ENCODE measurements around the gene EIPR1.

GRCh38 chr2:3257826-3258225 is 119.8 kb downstream of the EIPR1 start:
- TF ChIP-seq, protein P1, sequence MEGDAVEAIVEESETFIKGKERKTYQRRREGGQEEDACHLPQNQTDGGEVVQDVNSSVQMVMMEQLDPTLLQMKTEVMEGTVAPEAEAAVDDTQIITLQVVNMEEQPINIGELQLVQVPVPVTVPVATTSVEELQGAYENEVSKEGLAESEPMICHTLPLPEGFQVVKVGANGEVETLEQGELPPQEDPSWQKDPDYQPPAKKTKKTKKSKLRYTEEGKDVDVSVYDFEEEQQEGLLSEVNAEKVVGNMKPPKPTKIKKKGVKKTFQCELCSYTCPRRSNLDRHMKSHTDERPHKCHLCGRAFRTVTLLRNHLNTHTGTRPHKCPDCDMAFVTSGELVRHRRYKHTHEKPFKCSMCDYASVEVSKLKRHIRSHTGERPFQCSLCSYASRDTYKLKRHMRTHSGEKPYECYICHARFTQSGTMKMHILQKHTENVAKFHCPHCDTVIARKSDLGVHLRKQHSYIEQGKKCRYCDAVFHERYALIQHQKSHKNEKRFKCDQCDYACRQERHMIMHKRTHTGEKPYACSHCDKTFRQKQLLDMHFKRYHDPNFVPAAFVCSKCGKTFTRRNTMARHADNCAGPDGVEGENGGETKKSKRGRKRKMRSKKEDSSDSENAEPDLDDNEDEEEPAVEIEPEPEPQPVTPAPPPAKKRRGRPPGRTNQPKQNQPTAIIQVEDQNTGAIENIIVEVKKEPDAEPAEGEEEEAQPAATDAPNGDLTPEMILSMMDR (conservative IDR thresholded peaks at IDR 0.05; ENCODE audit: low read depth, low read length) = no peak
- TF ChIP-seq MAZ (IDR thresholded peaks at IDR 0.05; ENCODE audit: borderline replicate concordance, low read depth, low read length) = no peak
- TF ChIP-seq, protein P2, sequence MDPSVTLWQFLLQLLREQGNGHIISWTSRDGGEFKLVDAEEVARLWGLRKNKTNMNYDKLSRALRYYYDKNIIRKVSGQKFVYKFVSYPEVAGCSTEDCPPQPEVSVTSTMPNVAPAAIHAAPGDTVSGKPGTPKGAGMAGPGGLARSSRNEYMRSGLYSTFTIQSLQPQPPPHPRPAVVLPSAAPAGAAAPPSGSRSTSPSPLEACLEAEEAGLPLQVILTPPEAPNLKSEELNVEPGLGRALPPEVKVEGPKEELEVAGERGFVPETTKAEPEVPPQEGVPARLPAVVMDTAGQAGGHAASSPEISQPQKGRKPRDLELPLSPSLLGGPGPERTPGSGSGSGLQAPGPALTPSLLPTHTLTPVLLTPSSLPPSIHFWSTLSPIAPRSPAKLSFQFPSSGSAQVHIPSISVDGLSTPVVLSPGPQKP (IDR thresholded peaks at IDR 0.05; ENCODE audit: borderline replicate concordance, low read depth, low read length) = no peak
- no peak for TF ChIP-seq POLR2A (IDR thresholded peaks at IDR 0.05; ENCODE audit: low read depth, low read length)
- TF ChIP-seq RAD21 (IDR thresholded peaks at IDR 0.05; ENCODE audit: low read length) = no peak
- no peak for TF ChIP-seq USF2 (IDR thresholded peaks at IDR 0.05; ENCODE audit: low read depth, low read length)
- TF ChIP-seq MAFK (IDR thresholded peaks at IDR 0.05; ENCODE audit: low read depth, low read length) = no peak
- no peak for TF ChIP-seq MXI1 (IDR thresholded peaks at IDR 0.05; ENCODE audit: borderline replicate concordance, low read depth, low read length)
- TF ChIP-seq RCOR1 (IDR thresholded peaks at IDR 0.05; ENCODE audit: insufficient replicate concordance, low read length) = no peak
- no peak for TF ChIP-seq CHD1 (IDR thresholded peaks at IDR 0.05; ENCODE audit: low read depth, low read length)

Measured in IMR-90 (cell line).